Type B pancreatic cell (in vitro differentiated cells): ENCODE results near the gene C2CD4C. TPM values are rescaled to one million over a fixed set of nuclear protein-coding genes. Genes with fewer than 3 reads are reported as not detected.

Experiments used
- DNase-seq: peaks from one replicate; pipeline ENCODE4 v3.0.0; 2021; ENCODE audit warnings: mixed read lengths; ENCODE audit not compliant: unreplicated experiment; ENCODE audit errors: extremely low spot score
- H3K27ac Mint-ChIP-seq: 2 replicates; pipeline ENCODE4 v1.8.0; 2021; ENCODE audit warnings: mild to moderate bottlenecking, mixed read lengths
- H3K27me3 Mint-ChIP-seq: 2 replicates; pipeline ENCODE4 v1.8.0; 2021; ENCODE audit warnings: mixed read lengths
- H3K36me3 Mint-ChIP-seq: 2 replicates; pipeline ENCODE4 v1.8.0; 2021; ENCODE audit warnings: mixed read lengths
- H3K4me1 Mint-ChIP-seq: one replicate; pipeline ENCODE4 v1.8.0; 2021; ENCODE audit warnings: mixed read lengths; ENCODE audit not compliant: unreplicated experiment
- H3K4me3 Mint-ChIP-seq: 2 replicates; pipeline ENCODE4 v1.8.0; 2021; ENCODE audit warnings: mild to moderate bottlenecking, mixed read lengths
- H3K9me3 Mint-ChIP-seq: 2 replicates; pipeline ENCODE4 v1.8.0; 2021; ENCODE audit warnings: mixed read lengths
- CTCF ChIP-seq: fragments of 200-600 bp; sonication (generic); conservative IDR thresholded peaks from 2 replicates; pipeline ENCODE4 v1.5.0; 2021; ENCODE audit warnings: antibody characterized with exemption, mild to moderate bottlenecking
- total RNA-seq: library from RNA; stranded (reverse); gene quantifications from 2 replicates; pipeline ENCODE4 v1.2.1, GENCODE V29; 2021; ENCODE audit warnings: low replicate concordance

The C2CD4C gene
- total RNA-seq, 1 donor from 2014 or later, result 6.0 TPM

DNA sequence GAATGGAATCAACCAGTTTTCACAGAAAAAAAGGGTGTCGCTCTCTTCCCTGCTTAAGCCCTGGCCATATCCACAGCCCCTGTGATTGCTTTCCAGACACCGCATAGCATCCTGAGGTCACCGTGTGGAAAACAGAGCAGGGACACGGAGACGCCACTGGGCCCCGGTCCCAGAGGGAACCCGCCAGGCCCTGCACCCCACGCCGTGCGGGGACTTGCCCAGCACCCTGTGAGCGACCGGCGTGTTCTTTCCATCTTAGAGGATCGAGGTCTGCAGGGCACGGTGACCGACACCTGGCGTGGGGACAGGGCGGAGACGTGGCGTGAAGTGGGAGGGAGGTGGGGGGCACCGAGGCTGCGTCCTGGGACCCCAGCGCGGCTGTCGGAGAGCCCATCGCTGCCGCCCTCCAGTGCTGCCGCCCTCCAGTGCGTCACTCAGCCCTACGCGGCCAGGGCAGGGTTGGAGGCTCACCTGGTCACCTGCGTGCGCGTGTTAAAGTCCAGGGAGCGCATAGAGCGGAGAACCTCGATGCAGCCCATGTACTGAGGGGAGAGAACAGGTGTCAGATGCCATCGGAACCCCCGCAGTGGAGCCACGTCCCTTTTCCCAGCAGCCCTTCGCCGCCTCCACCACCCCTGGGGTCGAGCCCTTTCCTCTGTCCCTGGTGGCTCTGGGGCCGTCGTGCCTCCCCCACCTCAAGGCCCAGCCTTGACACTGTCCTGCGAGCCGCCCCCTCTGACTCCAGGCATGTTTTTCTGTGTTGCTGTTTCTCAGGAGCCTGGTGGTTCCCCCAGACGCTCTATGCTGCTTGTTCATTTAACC lies 31.7 kb upstream of the C2CD4C start:
- H3K4me1 Mint-ChIP-seq, result peaks cover 4% of the 10 kb centered on the region
- no peak for TF ChIP-seq CTCF
- no peak overlapping the region for H3K4me3 Mint-ChIP-seq
- H3K36me3 Mint-ChIP-seq, result peaks cover 4% of the 10 kb centered on the region
- DNase-seq, result no peak
- H3K27ac Mint-ChIP-seq, result no peak overlapping the region
- H3K9me3 Mint-ChIP-seq, result no peaks in the 10 kb centered on the region
- H3K27me3 Mint-ChIP-seq, result no peaks in the 10 kb centered on the region

GRCh38 chr19:439167-439900 lies 30.4 kb upstream of the C2CD4C start:
- TF ChIP-seq CTCF, result no peak
- peaks cover 4% of the 10 kb centered on the region for H3K36me3 Mint-ChIP-seq
- DNase-seq, result no peak
- H3K4me3 Mint-ChIP-seq, result no peak overlapping the region
- H3K27me3 Mint-ChIP-seq, result no peaks in the 10 kb centered on the region
- peaks cover 4% of the 10 kb centered on the region for H3K4me1 Mint-ChIP-seq
- no peak overlapping the region for H3K27ac Mint-ChIP-seq
- H3K9me3 Mint-ChIP-seq, result no peaks in the 10 kb centered on the region

GRCh38 chr19:438416-438958 lies 29.5 kb upstream of the C2CD4C start:
- TF ChIP-seq CTCF, result no peak
- Mint-ChIP-seq H3K4me3 (no peak overlapping the region), H3K27me3 (no peaks in the 10 kb centered on the region), H3K4me1 (peaks cover 4% of the 10 kb centered on the region), H3K27ac (no peak overlapping the region), H3K9me3 (no peaks in the 10 kb centered on the region), H3K36me3 (peaks cover 4% of the 10 kb centered on the region)
- DNase-seq, result no peak

GRCh38 chr19:437041-437440 lies 28.1 kb upstream of the C2CD4C start:
- Mint-ChIP-seq H3K36me3 (peaks cover 4% of the 10 kb centered on the region), H3K9me3 (no peaks in the 10 kb centered on the region), H3K4me3 (no peak overlapping the region), H3K27me3 (no peaks in the 10 kb centered on the region), H3K27ac (no peak overlapping the region), H3K4me1 (peaks cover 4% of the 10 kb centered on the region)
- TF ChIP-seq CTCF, result no peak
- no peak for DNase-seq

DNA sequence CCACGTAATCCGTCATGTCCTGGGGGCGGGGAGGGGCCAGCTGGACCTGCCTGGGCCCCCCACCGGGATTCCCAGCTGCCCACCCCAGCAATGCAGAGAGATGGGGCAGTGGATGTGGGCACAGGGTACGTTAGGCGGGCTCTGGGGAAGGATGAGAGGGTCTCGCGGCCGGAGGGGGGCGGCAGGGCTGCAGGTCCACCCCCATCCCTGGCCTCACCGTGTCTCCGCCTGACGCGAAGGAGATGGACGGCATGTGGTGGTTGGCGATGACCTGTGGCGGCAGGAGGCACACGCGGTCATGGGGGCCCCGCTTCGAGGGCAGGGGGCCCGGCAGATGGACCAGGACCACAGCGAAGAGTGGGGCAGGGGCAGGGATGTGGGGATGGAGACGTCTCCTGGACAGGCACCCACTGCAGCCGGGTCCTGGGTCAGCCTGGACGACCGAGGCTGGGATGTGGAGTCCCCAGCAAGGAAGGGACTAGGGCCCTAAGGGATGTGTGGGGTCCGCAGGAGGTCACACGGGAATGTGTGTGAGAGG lies 27.5 kb upstream of the C2CD4C start:
- no peak for DNase-seq
- no peak for TF ChIP-seq CTCF
- Mint-ChIP-seq H3K4me3 (no peak overlapping the region), H3K27me3 (no peaks in the 10 kb centered on the region), H3K4me1 (peaks cover 4% of the 10 kb centered on the region), H3K9me3 (no peaks in the 10 kb centered on the region), H3K27ac (no peak overlapping the region), H3K36me3 (peaks cover 4% of the 10 kb centered on the region)
